ENCODE data around the gene OPCML. TPM values are rescaled to one million over a fixed set of nuclear protein-coding genes. Genes with fewer than 3 reads are reported as not detected.

The OPCML gene
- total RNA-seq, 1 donor from 2014 or later = not detected

GRCh38 chr11:133474461-133474860 is 57.8 kb downstream of the OPCML start:
- Mint-ChIP-seq H3K4me3 (no peak overlapping the region), H3K27ac (no peak overlapping the region), H3K27me3 (no peaks in the 10 kb centered on the region), H3K9me3 (no peaks in the 10 kb centered on the region), H3K4me1 (no peaks in the 10 kb centered on the region), H3K36me3 (ENCODE audit: low read depth) (no peaks in the 10 kb centered on the region)
- ChIA-PET CTCF (no interaction called here), POLR2A (no interaction called here)
- intact Hi-C loops (cut with micrococcal nuclease) = no loop called here
- ATAC-seq (ENCODE audit: low read depth) = no peak
- TF ChIP-seq CTCF (IDR thresholded peaks at IDR 0.05) = no peak
- no peak for DNase-seq

- intact Hi-C loops (cut with micrococcal nuclease) = no loop called here
- H3K36me3 Mint-ChIP-seq (ENCODE audit: low read depth) = no peaks in the 10 kb centered on the region
- H3K27me3 Mint-ChIP-seq = no peaks in the 10 kb centered on the region
- H3K4me1 Mint-ChIP-seq = no peaks in the 10 kb centered on the region
- no peak for DNase-seq
- no peak for TF ChIP-seq CTCF (IDR thresholded peaks at IDR 0.05)
- no peak overlapping the region for H3K27ac Mint-ChIP-seq
- H3K9me3 Mint-ChIP-seq = no peaks in the 10 kb centered on the region
- H3K4me3 Mint-ChIP-seq = no peak overlapping the region
- ATAC-seq (ENCODE audit: low read depth) = no peak
- ChIA-PET CTCF (no interaction called here), POLR2A (no interaction called here)
These were observed 64.6 kb downstream of the OPCML start for GRCh38 chr11:133467686-133468085.

- intact Hi-C loops (cut with micrococcal nuclease) = no loop called here
- H3K27me3 Mint-ChIP-seq = no peaks in the 10 kb centered on the region
- DNase-seq (no peak), ATAC-seq (ENCODE audit: low read depth) (no peak)
- H3K36me3 Mint-ChIP-seq (ENCODE audit: low read depth) = no peaks in the 10 kb centered on the region
- no peak for TF ChIP-seq CTCF (IDR thresholded peaks at IDR 0.05)
- H3K4me1 Mint-ChIP-seq = no peaks in the 10 kb centered on the region
- no peak overlapping the region for H3K4me3 Mint-ChIP-seq
- CTCF ChIA-PET = no interaction called here
- H3K27ac Mint-ChIP-seq = no peak overlapping the region
- POLR2A ChIA-PET = no interaction called here
- H3K9me3 Mint-ChIP-seq = peaks cover 4% of the 10 kb centered on the region
These were observed 89.0 kb downstream of the OPCML start for GRCh38 chr11:133443206-133443747.

- H3K27me3 Mint-ChIP-seq = no peaks in the 10 kb centered on the region
- intact Hi-C loops (cut with micrococcal nuclease) = no loop called here
- no peak for DNase-seq
- ChIA-PET CTCF (no interaction called here), POLR2A (no interaction called here)
- no peaks in the 10 kb centered on the region for H3K4me1 Mint-ChIP-seq
- no peak overlapping the region for H3K27ac Mint-ChIP-seq
- H3K36me3 Mint-ChIP-seq (ENCODE audit: low read depth) = no peaks in the 10 kb centered on the region
- no peak for TF ChIP-seq CTCF (IDR thresholded peaks at IDR 0.05)
- no peak overlapping the region for H3K4me3 Mint-ChIP-seq
- peaks cover 2% of the 10 kb centered on the region for H3K9me3 Mint-ChIP-seq
- ATAC-seq (ENCODE audit: low read depth) = no peak
These were observed 90.2 kb downstream of the OPCML start for GRCh38 chr11:133441964-133442660.

- Mint-ChIP-seq H3K4me1 (no peaks in the 10 kb centered on the region), H3K36me3 (ENCODE audit: low read depth) (no peaks in the 10 kb centered on the region), H3K9me3 (no peaks in the 10 kb centered on the region), H3K27ac (no peak overlapping the region), H3K4me3 (no peak overlapping the region), H3K27me3 (no peaks in the 10 kb centered on the region)
- intact Hi-C loops (cut with micrococcal nuclease) = no loop called here
- TF ChIP-seq CTCF (IDR thresholded peaks at IDR 0.05) = no peak
- CTCF ChIA-PET = no interaction called here
- ATAC-seq (ENCODE audit: low read depth) (no peak), DNase-seq (no peak)
- POLR2A ChIA-PET = no interaction called here
These were observed 106.3 kb downstream of the OPCML start for GRCh38 chr11:133425992-133426391.

Data from activated B cell treated with CpG ODN at 0.5 μM for 24 hours (primary cell).